Measurements from ENCODE around the gene TEKT3. TPM values are rescaled to one million over a fixed set of nuclear protein-coding genes. Genes with fewer than 3 reads are reported as not detected.

TEKT3 gene
- total and polyA plus RNA-seq, 7 donors: 0.05 to 0.97 (median 0.38) TPM; not detected in 3

DNA sequence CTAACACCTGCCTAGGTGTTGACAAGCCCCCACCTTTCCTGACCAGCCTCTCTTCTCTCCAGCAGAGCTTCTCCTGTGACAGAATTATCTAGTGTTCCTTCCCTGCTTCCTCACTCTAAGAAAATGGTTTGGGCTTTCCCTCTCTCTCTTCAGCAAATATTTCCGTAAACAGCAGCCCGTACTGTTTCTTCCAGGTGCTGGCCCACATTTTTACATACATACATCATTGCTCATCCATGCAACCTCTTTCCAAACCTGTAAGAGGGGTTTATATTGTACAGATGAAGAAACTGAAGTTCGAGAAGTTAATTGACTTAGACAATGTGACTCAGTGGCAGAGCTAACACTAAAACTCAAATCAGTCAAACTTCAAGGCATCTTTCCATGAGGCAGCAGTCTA is 569 bp upstream of the TEKT3 start:
- H3K27ac ChIP-seq: no peak overlapping the region
- peaks cover 0 to 1% (median 0%) of the 10 kb centered on the region in 3 donors for H3K27me3 ChIP-seq (ENCODE audit: insufficient read depth in 3 of 3, low read length in 2 of 3)

DNA sequence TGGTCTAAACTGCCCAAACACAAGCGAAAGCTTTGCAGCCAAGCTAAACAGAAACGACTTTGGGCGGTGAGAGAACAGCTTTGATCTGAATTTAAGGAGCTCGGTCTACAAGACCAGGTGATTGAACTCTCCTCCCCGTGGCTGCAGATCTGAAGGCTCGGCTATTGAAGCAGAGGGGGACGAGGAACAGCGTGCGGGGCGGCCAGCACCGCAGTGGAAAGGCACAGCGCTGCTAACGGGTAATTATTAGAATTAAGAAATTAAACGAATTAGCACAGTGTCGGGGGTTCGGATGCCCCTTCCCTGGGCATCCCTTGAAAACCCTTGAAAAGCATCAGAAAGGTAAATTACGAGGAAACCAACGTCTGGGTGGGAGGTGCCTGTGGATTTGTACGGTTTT is 431 bp downstream of the TEKT3 start:
- intact Hi-C loops (cut with DNase I): loop anchor here in 1 of 2 donors (10.0 kb wide), 1 partner anchor 76 kb away; the partner anchor contains the start of gene PMP22
- peaks cover 0 to 1% (median 0%) of the 10 kb centered on the region in 3 donors for H3K27me3 ChIP-seq (ENCODE audit: insufficient read depth in 3 of 3, low read length in 2 of 3)

More for the DNA sequence above, 569 bp upstream of the TEKT3 start:
- Histone ChIP-seq H3K4me3 (peak overlapping the region; percentile 73), H3K9me3 (no peaks in the 10 kb centered on the region), H3K4me1 (peaks cover 3% of the 10 kb centered on the region), H3K36me3 (ENCODE audit: insufficient read depth in 1 of 2, low read depth in 1 of 2) (no peaks in the 10 kb centered on the region)
- WGBS, 3 donors: 78 to 89% (median 83%) methylated on average over 3 of the region's 3 CpGs
- intact Hi-C loops (cut with DNase I): loop anchor here in 1 of 2 donors (10.0 kb wide), 1 partner anchor 77 kb away; the partner anchor contains the start of gene PMP22
- ATAC-seq: no peak
- DNase-seq: no peak
- TF ChIP-seq CTCF (IDR thresholded peaks at IDR 0.05): no peak

DNA sequence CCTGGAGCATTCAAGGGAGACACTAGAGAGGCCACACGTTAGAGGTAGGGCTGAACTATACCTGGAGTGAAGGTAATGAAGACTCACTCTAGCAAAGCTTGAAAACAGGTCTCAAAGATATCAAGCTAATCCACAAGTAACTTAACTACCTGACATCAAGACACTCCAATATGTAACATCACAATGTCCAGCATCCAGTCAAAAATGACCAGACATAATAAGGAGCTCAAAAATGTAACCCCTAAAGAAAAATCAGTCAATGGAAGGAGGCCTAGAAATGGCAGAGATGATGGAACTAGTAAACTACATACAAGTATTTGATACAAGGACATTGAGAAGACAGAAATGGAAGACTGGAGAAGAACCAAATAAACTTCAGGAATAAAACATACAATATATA is 6.0 kb downstream of the TEKT3 start:
- intact Hi-C loops (cut with DNase I): no loop called here
- no peak for TF ChIP-seq CTCF (IDR thresholded peaks at IDR 0.05)
- no peaks in the 10 kb centered on the region for H3K36me3 ChIP-seq (ENCODE audit: insufficient read depth in 1 of 2, low read depth in 1 of 2)
- no peaks in the 10 kb centered on the region for H3K4me1 ChIP-seq
- 76 to 78% (median 76%) methylated on average over 1 of the region's 1 CpG for WGBS, 3 donors
- ATAC-seq: no peak
- no peak overlapping the region for H3K27ac ChIP-seq
- H3K4me3 ChIP-seq: no peak overlapping the region
- DNase-seq: no peak
- no peaks in the 10 kb centered on the region for H3K27me3 ChIP-seq (ENCODE audit: insufficient read depth in 3 of 3, low read length in 2 of 3)
- H3K9me3 ChIP-seq: no peaks in the 10 kb centered on the region

More for the DNA sequence above, 431 bp downstream of the TEKT3 start:
- 7 to 11% (median 10%) methylated on average over 19 of the region's 19 CpGs for WGBS, 3 donors
- Histone ChIP-seq H3K4me1 (peaks cover 3% of the 10 kb centered on the region), H3K4me3 (peak overlapping the region; percentile 73), H3K9me3 (no peaks in the 10 kb centered on the region), H3K36me3 (ENCODE audit: insufficient read depth in 1 of 2, low read depth in 1 of 2) (no peaks in the 10 kb centered on the region), H3K27ac (no peak overlapping the region)
- DNase-seq (no peak), ATAC-seq (peak in 3 of 4 donors; percentile 38 to 72 (median 54))
- no peak for TF ChIP-seq CTCF (IDR thresholded peaks at IDR 0.05)

DNA sequence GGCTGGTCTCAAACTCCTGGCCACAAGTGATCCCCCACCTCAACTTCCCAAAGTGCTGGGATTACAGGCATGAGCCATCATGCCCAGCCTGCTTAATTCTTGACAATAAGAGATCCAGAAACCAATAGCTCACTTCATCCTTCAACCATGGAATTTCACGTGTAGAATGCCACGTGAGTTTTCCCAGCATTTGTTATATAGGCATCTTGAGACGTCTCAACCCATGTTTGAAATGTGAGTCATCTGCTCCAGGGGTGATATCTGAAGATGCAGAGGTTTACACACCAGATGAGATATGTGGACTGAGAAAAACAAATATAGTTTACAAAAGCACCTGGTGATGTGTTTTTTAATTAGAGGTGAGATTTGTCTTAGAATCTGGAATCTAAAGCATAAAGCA is 7.1 kb downstream of the TEKT3 start:
- no peak for TF ChIP-seq CTCF (IDR thresholded peaks at IDR 0.05)
- Histone ChIP-seq H3K36me3 (ENCODE audit: insufficient read depth in 1 of 2, low read depth in 1 of 2) (no peaks in the 10 kb centered on the region), H3K27ac (no peak overlapping the region), H3K4me1 (no peaks in the 10 kb centered on the region), H3K4me3 (no peak overlapping the region), H3K27me3 (ENCODE audit: insufficient read depth in 3 of 3, low read length in 2 of 3) (no peaks in the 10 kb centered on the region), H3K9me3 (no peaks in the 10 kb centered on the region)
- DNase-seq: no peak
- 88 to 90% (median 88%) methylated on average over 3 of the region's 3 CpGs for WGBS, 3 donors
- ATAC-seq: no peak
- intact Hi-C loops (cut with DNase I): no loop called here

DNA sequence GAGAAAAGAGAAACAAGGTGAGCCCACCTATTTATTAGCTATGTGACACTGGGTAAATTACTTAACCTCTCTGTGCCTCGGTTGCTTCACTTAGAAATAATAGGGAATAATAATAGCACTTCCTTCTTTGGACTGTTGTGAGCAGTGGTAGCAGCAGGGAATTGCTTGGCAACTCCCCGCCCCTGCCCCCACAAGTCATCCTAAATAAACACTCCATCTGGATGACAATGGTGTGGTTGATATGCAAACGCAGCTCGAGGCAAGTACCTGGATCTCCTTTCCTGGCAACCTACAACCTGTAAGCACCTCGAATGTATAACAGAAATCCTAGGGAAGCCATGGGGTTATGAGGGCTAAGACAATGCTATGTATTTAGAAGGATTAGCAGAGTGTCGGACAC is 9.1 kb downstream of the TEKT3 start:
- Histone ChIP-seq H3K9me3 (no peaks in the 10 kb centered on the region), H3K4me1 (no peaks in the 10 kb centered on the region), H3K36me3 (ENCODE audit: insufficient read depth in 1 of 2, low read depth in 1 of 2) (no peaks in the 10 kb centered on the region), H3K27me3 (ENCODE audit: insufficient read depth in 3 of 3, low read length in 2 of 3) (no peaks in the 10 kb centered on the region), H3K4me3 (no peak overlapping the region), H3K27ac (no peak overlapping the region)
- intact Hi-C loops (cut with DNase I): no loop called here
- TF ChIP-seq CTCF (IDR thresholded peaks at IDR 0.05): no peak
- WGBS, 3 donors: 60 to 66% (median 63%) methylated on average over 6 of the region's 6 CpGs
- ATAC-seq: no peak
- no peak for DNase-seq
